G401 (cell line): ENCODE measurements around the gene DOCK1. TPM values are rescaled to one million over a fixed set of nuclear protein-coding genes. Genes with fewer than 3 reads are reported as not detected.

Experiments used
- DNase-seq: peaks from one replicate; pipeline ENCODE4 v3.0.0-alpha.2; 2015; ENCODE audit warnings: low spot score
- in situ Hi-C: cut with HindIII; loops from 2 replicates; pipeline ENCODE4 v1.10.0; 2016; ENCODE audit warnings: low sequenced_read_pairs, mixed read lengths
- total RNA-seq: library from RNA; depleted of rRNA; stranded (reverse); fragments of >200 nt; shearing (Covaris generic); gene quantifications from 2 replicates; pipeline ENCODE4 v1.2.3, GENCODE V29; 2014

The DOCK1 gene
- total RNA-seq, 1 experiment from 2014 or later, result 36.6 TPM

GRCh38 chr10:127046975-127047877 is 142.0 kb downstream of the DOCK1 start:
- in situ Hi-C loops, result no loop called here
- DNase-seq, result no peak

- in situ Hi-C loops, result no loop called here
These were observed 142.6 kb downstream of the DOCK1 start for GRCh38 chr10:127047878-127048238.

GRCh38 chr10:127048630-127049029 is 143.4 kb downstream of the DOCK1 start:
- DNase-seq, result no peak

More at GRCh38 chr10:127047878-127048238, 142.6 kb downstream of the DOCK1 start:
- no peak for DNase-seq

GRCh38 chr10:127052001-127052400 is 146.8 kb downstream of the DOCK1 start:
- no peak for DNase-seq
- in situ Hi-C loops, result no loop called here

More at GRCh38 chr10:127048630-127049029, 143.4 kb downstream of the DOCK1 start:
- in situ Hi-C loops, result no loop called here

- DNase-seq, result no peak
- in situ Hi-C loops, result no loop called here
These were observed 150.0 kb downstream of the DOCK1 start for GRCh38 chr10:127055263-127055662.

GRCh38 chr10:127059314-127059713 is 154.1 kb downstream of the DOCK1 start:
- no peak for DNase-seq
- in situ Hi-C loops, result no loop called here

- in situ Hi-C loops, result no loop called here
- DNase-seq, result no peak
These were observed 158.5 kb downstream of the DOCK1 start for GRCh38 chr10:127063762-127064161.

- no peak for DNase-seq
- in situ Hi-C loops, result no loop called here
These were observed 159.2 kb downstream of the DOCK1 start for GRCh38 chr10:127064474-127064873.

- in situ Hi-C loops, result no loop called here
- no peak for DNase-seq
These were observed 162.4 kb downstream of the DOCK1 start for GRCh38 chr10:127067542-127068194.

- no peak for DNase-seq
- in situ Hi-C loops, result no loop called here
These were observed 163.3 kb downstream of the DOCK1 start for GRCh38 chr10:127068485-127068884.

- in situ Hi-C loops, result no loop called here
- DNase-seq, result no peak
These were observed 164.2 kb downstream of the DOCK1 start for GRCh38 chr10:127069436-127069835.

GRCh38 chr10:127071126-127071525 is 165.9 kb downstream of the DOCK1 start:
- no peak for DNase-seq
- in situ Hi-C loops, result no loop called here

GRCh38 chr10:127073666-127074065 is 168.4 kb downstream of the DOCK1 start:
- DNase-seq, result no peak
- in situ Hi-C loops, result no loop called here

GRCh38 chr10:127079392-127079791 is 174.2 kb downstream of the DOCK1 start:
- in situ Hi-C loops, result no loop called here
- no peak for DNase-seq

- in situ Hi-C loops, result no loop called here
- no peak for DNase-seq
These were observed 175.1 kb downstream of the DOCK1 start for GRCh38 chr10:127080317-127080716.

GRCh38 chr10:127081851-127082345 is 176.7 kb downstream of the DOCK1 start:
- DNase-seq, result no peak
- in situ Hi-C loops, result no loop called here

- in situ Hi-C loops, result no loop called here
- DNase-seq, result no peak
These were observed 177.4 kb downstream of the DOCK1 start for GRCh38 chr10:127082651-127083050.

GRCh38 chr10:127085957-127086356 is 180.7 kb downstream of the DOCK1 start:
- no peak for DNase-seq
- in situ Hi-C loops, result no loop called here

GRCh38 chr10:127088908-127089307 is 183.7 kb downstream of the DOCK1 start:
- DNase-seq, result no peak
- in situ Hi-C loops, result no loop called here

- no peak for DNase-seq
- in situ Hi-C loops, result no loop called here
These were observed 184.2 kb downstream of the DOCK1 start for GRCh38 chr10:127089446-127089845.
